GM12865 (cell line): Measurements from ENCODE around the gene TIMM50.

Experiments used
- DNase-seq: peaks from one replicate; pipeline ENCODE4 v3.0.0; 2010; ENCODE audit warnings: low read depth
- H3K4me3 ChIP-seq: 2 replicates; pipeline ENCODE4 v1.5.1; 2011; ENCODE audit warnings: mild to moderate bottlenecking, low read depth, low read length, control low read depth
- TF ChIP-seq, protein P1 (sequence below): IDR thresholded peaks from 2 replicates; pipeline ENCODE4 v1.5.1; 2011; ENCODE audit warnings: low read length, control low read depth, low read depth, inconsistent platforms; ENCODE audit not compliant: insufficient read depth; ENCODE audit errors: missing control alignments

Gene TIMM50

DNA sequence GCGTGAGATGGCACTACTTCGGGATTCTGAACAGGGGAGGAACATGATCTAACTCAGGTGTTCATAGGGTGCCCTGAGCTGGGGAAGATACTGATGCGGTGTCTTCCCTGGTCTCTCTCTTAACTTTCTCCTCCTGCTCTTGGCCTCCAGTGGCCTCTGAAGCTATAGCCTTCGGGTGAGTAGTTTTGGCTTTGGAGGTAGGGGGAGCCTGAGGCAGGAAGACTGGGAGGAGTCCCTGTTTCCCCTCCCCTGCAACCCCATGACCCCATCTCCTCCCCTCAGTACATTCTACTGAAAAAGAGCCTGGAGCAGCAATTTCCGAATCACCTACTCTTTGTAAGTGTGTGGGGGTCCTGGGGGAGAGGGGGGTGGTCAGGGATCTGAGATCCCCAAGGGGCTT is 37.8 kb downstream of the TIMM50 start:
- TF ChIP-seq, protein P1, sequence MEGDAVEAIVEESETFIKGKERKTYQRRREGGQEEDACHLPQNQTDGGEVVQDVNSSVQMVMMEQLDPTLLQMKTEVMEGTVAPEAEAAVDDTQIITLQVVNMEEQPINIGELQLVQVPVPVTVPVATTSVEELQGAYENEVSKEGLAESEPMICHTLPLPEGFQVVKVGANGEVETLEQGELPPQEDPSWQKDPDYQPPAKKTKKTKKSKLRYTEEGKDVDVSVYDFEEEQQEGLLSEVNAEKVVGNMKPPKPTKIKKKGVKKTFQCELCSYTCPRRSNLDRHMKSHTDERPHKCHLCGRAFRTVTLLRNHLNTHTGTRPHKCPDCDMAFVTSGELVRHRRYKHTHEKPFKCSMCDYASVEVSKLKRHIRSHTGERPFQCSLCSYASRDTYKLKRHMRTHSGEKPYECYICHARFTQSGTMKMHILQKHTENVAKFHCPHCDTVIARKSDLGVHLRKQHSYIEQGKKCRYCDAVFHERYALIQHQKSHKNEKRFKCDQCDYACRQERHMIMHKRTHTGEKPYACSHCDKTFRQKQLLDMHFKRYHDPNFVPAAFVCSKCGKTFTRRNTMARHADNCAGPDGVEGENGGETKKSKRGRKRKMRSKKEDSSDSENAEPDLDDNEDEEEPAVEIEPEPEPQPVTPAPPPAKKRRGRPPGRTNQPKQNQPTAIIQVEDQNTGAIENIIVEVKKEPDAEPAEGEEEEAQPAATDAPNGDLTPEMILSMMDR, result no peak
- H3K4me3 ChIP-seq, result no peak overlapping the region
- no peak for DNase-seq

DNA sequence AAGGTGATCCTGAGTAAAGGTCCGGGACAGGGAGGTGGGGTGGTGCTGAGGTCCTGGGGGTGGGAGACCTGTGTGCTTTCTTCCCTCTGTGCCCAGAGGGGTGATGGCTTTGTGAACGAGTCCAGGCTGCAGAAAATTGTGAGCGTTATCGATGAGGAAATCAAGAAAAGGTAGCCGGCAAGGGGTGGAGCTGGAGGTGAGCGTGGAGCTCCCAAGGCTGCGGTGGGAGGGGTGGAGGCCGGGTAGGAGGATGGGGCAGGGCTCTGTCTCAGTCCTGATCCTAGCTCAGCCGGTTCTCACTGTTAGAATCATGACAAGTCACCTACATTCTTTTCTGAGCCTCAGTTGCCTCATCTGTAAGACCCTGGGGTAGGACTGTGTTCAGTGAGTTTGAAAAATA is 38.3 kb downstream of the TIMM50 start:
- no peak overlapping the region for H3K4me3 ChIP-seq
- no peak for DNase-seq
- TF ChIP-seq, protein P1, result no peak

DNA sequence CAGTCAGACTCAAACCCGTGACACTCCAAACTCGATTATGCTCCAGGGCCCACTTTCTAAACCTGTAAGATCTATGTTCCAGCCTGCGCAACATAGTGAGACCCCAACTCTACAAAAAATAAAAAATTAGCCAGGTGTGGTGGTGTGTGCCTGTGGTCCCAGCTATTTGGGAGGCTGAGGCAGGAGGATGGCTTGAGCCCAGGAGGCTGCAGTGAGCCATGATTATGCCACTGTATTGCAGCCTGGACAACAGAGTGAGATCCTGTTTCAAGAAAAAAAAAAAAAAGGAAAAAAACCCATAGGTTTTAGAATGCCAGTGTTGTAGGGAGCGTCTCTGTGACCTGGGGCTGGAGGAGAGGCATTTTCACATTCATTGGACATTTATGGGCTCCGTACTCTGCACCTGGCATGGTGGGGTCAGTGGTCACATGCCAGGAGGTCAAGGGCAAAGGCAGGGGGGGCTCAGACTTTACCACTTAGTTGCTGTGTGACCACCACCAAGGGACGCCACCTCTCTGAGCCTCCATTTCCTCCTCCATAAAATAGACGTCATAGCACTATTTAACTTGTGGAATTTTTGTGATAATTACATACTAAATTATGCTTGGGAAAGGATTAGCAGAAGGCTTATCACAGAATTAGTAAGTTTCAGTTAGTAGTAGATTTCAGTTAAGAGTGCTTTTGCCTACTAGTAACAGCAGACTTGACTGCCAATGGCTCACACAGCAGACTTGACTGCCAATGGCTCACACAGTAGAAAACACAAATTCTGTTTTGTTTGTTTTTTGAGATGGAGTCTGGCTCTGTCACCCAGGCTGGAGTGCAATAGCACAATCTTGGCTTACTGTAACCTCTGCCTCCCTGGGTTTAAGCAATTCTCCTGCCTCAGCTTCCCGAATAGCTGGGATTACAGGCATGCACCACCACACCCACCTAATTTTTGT is 40.2 kb downstream of the TIMM50 start:
- H3K4me3 ChIP-seq, result no peak overlapping the region
- no peak for DNase-seq

DNA sequence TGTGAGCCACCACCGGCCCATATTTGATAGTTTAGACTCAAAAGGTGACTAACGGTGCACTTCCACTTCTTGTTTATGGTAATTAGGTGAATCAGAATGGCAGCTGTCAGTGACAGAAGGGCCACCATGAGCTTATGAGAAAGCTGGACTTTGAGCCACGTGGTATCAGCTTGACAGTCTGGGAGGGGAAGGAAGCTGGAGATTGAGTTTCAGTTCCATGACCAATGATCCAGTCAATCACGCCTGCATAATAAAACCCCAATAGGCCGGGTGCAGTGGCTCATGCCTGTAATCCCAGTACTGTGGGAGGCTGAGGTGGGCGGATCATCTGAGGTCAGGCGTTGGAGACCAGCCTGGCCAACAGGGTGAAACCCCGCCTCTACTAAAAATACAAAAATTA is 43.9 kb downstream of the TIMM50 start:
- peak; percentile 35 for DNase-seq
- no peak overlapping the region for H3K4me3 ChIP-seq
- TF ChIP-seq, protein P1, result no peak

More for the DNA sequence above, 40.2 kb downstream of the TIMM50 start:
- TF ChIP-seq, protein P1, result no peak

DNA sequence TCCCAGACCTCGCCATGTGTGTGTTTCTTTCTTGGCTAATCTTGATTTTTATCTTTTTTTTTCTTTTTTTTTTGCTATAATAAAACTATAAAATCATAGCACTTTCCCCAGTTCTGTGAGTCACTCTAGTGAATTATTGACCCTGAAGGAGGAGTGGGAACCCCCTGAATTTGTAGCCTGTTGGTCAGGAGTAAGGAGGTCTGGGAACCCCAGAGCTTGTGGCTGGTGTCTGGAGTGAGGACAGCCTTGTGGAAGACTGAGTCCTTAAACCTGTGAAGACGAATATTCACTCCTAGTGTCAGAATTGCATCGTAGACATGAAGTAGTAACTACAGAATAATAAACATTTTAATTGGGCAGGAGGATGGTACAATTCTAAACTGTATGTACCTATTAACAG is 44.6 kb downstream of the TIMM50 start:
- H3K4me3 ChIP-seq, result no peak overlapping the region
- TF ChIP-seq, protein P1, result no peak
- no peak for DNase-seq

DNA sequence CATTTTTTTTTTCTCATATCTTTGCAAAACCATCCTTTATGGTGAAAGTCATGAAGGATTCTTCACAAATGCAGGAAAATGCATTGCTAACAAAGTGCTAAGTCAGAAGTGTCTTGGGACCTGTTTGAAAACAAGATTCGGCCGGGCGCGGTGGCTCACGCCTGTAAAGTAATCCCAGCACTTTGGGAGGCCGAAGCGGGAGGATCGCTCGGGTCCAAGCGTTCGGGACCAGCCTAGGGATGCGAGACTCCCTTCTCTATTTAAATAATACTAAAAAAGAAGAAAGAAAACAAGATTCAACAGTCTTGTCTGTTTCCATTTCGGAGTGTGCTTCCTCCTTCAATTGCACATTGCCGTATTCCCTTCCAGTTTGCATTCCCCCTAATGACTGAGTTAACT is 51.2 kb downstream of the TIMM50 start:
- DNase-seq, result no peak
- TF ChIP-seq, protein P1, result no peak
- H3K4me3 ChIP-seq, result peak overlapping the region; percentile 76
